GM18951 (cell line): ENCODE measurements around the gene GPSM1.

Experiments used
- POLR2A ChIP-seq: IDR thresholded peaks from 4 replicates; pipeline ENCODE4 v1.6.1; 2011; ENCODE audit warnings: mild to moderate bottlenecking; ENCODE audit not compliant: insufficient read length, insufficient read depth; ENCODE audit errors: extremely low read depth
- in situ Hi-C: fragments of 300-500 bp; cut with MboI; formaldehyde crosslinking; loops from one replicate; pipeline ENCODE4 v1.12.0; 2022; ENCODE audit warnings: low sequenced_read_pairs, mixed read lengths, inconsistent platforms; ENCODE audit not compliant: unreplicated experiment

Gene GPSM1

GRCh38 chr9:136304456-136304855 is 22.9 kb upstream of the GPSM1 start:
- TF ChIP-seq POLR2A = no peak
- in situ Hi-C loops = no loop called here

GRCh38 chr9:136304981-136305380 is 22.4 kb upstream of the GPSM1 start:
- TF ChIP-seq POLR2A = no peak
- in situ Hi-C loops = no loop called here

- TF ChIP-seq POLR2A = no peak
- in situ Hi-C loops = no loop called here
Measured at GRCh38 chr9:136305804-136306203, 21.5 kb upstream of the GPSM1 start.

GRCh38 chr9:136306211-136307208 is 20.8 kb upstream of the GPSM1 start:
- in situ Hi-C loops = no loop called here
- TF ChIP-seq POLR2A = no peak

- in situ Hi-C loops = no loop called here
- TF ChIP-seq POLR2A = no peak
Measured at GRCh38 chr9:136307215-136307750, 20.1 kb upstream of the GPSM1 start.

GRCh38 chr9:136308006-136308701 is 19.2 kb upstream of the GPSM1 start:
- TF ChIP-seq POLR2A = no peak
- in situ Hi-C loops = no loop called here

DNA sequence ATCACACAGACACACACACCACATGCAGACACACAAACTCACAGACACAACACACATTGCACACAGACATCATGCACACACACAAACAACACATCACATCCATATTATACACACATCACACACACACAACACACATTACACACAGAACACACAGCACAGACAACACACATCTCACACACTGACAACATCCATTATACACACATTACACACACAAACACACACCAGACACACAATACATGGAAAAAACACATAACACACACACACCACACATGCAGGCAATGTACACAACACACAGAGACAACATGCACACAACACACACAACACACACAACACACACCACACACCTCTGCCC is 18.7 kb upstream of the GPSM1 start:
- in situ Hi-C loops = no loop called here
- no peak for TF ChIP-seq POLR2A

DNA sequence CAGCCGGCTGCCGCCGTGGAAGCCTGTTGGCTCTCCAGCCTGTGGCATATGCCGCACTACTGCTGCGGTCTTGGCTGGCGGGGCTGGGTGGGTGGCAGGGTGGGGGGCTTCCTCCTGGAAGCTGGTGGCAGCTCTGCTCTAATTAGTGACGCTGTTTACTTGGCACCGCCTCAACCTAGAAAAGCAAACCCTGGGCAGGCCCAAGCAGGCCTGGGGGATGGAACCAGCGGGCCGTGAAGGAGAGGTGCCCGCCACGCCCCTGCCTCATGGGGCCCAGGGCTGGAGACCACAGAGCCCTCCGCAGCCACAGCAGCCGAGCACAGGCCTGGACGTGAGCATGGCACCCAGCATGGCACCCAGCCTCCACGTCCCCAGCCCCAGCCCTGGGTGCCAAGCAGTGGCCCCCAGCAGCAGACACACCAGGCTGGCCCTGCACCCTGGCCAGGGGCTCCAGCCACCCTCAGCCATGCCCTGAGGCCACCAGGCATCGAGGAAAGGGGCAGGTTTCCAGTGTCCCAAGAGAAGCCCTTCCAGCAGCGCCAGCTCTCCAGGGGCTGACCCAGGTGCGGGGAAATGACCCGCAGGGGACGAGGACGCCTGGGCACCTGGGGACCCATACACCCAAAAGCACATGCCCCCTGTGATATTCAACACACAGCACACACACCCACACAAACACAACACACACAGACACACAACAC is 18.1 kb upstream of the GPSM1 start:
- TF ChIP-seq POLR2A = no peak
- in situ Hi-C loops = no loop called here

DNA sequence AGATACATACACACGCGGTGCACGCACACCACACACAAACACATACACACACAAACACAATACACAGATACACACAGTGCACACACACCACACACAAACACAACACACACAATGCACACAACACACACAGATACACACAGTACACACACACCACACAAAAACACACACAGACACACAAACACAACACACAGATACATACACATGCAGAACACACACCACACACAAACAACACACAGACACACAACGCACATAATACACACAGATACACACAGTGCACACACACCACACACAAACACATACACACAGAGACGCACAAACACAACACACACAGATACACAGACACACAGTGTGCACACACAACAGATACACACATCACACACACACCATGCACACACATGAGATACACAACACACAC is 17.5 kb upstream of the GPSM1 start:
- in situ Hi-C loops = no loop called here
- TF ChIP-seq POLR2A = no peak

GRCh38 chr9:136310273-136311030 is 16.9 kb upstream of the GPSM1 start:
- no peak for TF ChIP-seq POLR2A
- in situ Hi-C loops = no loop called here

DNA sequence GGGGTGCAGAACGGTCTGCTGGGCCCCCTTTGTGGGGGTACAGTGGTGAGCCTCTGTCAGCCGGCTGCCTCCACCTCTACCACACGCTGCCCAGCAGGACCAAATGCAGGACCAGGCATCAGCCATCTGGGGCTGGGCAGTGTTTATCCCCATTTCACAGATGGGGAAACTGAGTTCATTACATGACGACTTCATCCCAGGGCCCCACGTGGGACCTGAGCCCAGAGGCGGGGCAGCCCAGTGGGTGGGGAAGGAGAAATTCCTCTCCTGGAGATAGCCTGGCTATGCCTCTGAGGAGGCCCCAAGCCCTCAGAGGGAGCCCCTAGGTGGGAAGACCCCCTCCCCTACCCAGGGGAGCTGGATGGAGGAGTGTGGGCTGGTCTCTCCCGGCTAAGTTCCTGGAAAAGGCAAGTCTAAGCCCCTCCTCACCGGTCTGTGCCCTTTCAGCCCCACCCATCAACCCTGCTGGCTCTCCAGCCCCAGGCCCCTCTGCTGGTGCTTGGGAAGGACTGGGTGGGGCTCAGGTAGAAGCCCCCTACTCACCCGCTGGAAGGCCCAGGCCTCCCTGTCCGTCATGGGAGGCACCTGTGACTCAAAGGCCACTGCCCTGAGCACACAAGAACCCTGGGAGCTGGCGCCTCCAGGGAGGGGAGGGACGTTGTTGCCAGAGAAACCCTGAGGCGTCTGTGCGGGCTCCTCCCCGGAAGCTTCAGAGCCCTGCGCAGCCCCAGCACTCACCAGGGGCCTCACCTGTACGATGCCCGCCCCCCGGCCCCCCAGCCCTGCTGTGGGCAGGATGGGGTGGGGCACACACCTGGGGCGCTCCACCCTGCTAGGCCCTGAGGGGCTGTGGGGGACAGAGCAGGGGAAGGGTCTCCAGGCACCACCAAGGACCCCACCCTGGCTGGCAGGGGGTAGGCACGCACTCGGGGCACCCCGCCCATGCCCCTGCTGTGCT is 16.0 kb upstream of the GPSM1 start:
- no peak for TF ChIP-seq POLR2A

More for the DNA sequence above, 16.0 kb upstream of the GPSM1 start:
- in situ Hi-C loops = no loop called here
